Keratinocyte (primary cell): ENCODE results near the gene TSPAN2. TPM values are rescaled to one million over a fixed set of nuclear protein-coding genes. Genes with fewer than 3 reads are reported as not detected.

ENCODE experiments used
- DNase-seq: peaks from one replicate; pipeline ENCODE4 v3.0.0-alpha.2; 2011; ENCODE audit warnings: low read depth, missing footprints, low spot score
- FAIRE-seq: peaks from 2 replicates; lab custom pipeline; 2011; peaks lifted over from hg19 to GRCh38; lab: Jason Lieb, UNC
- H2AFZ ChIP-seq: 2 replicates; pipeline ENCODE4 v1.6.0; 2012; ENCODE audit warnings: low read length, control low read depth, inconsistent platforms; ENCODE audit not compliant: control insufficient read depth
- H3K27ac ChIP-seq: 2 replicates; pipeline ENCODE4 v1.5.1; 2011; ENCODE audit warnings: low read length; ENCODE audit not compliant: control insufficient read depth, insufficient read depth
- H3K27me3 ChIP-seq: 3 replicates; pipeline ENCODE4 v1.6.0; 2011; ENCODE audit warnings: low read length; ENCODE audit not compliant: control insufficient read depth, insufficient read depth; ENCODE audit errors: extremely low read depth
- H3K36me3 ChIP-seq, 2 experiments: 2 replicates in 1 of 2; 3 replicates in 1 of 2; pipeline ENCODE4 v1.5.1; 2011; ENCODE audit warnings: low read length in 2 of 2, mild to moderate bottlenecking in 1 of 2; ENCODE audit not compliant: control insufficient read depth in 2 of 2, insufficient read depth in 2 of 2; ENCODE audit errors: extremely low read depth in 1 of 2
- H3K4me1 ChIP-seq: 3 replicates; pipeline ENCODE4 v1.5.1; 2011; ENCODE audit warnings: low read length; ENCODE audit not compliant: control insufficient read depth, insufficient read depth; ENCODE audit errors: extremely low read depth
- H3K4me2 ChIP-seq: 3 replicates; pipeline ENCODE4 v1.6.0; 2011; ENCODE audit warnings: low read depth, low read length; ENCODE audit not compliant: control insufficient read depth, insufficient read depth; ENCODE audit errors: extremely low read depth
- H3K4me3 ChIP-seq, 3 experiments: fragments of 200-600 bp in 1 of 3; sonication (generic) in 1 of 3; 2 replicates in 2 of 3; 3 replicates in 1 of 3; pipeline ENCODE4 v1.5.1; 2011 to 2016; ENCODE audit warnings: low read length in 3 of 3, mild to moderate bottlenecking in 3 of 3, control low read depth in 2 of 3, inconsistent platforms in 1 of 3, low read depth in 1 of 3, mixed read lengths in 1 of 3, mixed run types in 1 of 3, moderate library complexity in 1 of 3; ENCODE audit not compliant: control insufficient read depth in 2 of 3, insufficient read depth in 2 of 3; ENCODE audit errors: extremely low read depth in 1 of 3
- H3K79me2 ChIP-seq: 2 replicates; pipeline ENCODE4 v1.6.0; 2012; ENCODE audit warnings: low read length; ENCODE audit not compliant: control insufficient read depth, insufficient read depth
- H3K9ac ChIP-seq: 3 replicates; pipeline ENCODE4 v1.6.0; 2011; ENCODE audit warnings: low read length; ENCODE audit not compliant: control insufficient read depth, insufficient read depth; ENCODE audit errors: extremely low read depth
- H3K9me1 ChIP-seq: 3 replicates; pipeline ENCODE4 v1.6.0; 2011; ENCODE audit warnings: low read length; ENCODE audit not compliant: control insufficient read depth, insufficient read depth; ENCODE audit errors: extremely low read depth
- H3K9me3 ChIP-seq: 2 replicates; pipeline ENCODE4 v1.5.1; 2012; ENCODE audit warnings: low read depth, low read length; ENCODE audit not compliant: control insufficient read depth
- H4K20me1 ChIP-seq: 3 replicates; pipeline ENCODE4 v1.6.0; 2011; ENCODE audit warnings: low read length; ENCODE audit not compliant: control insufficient read depth, insufficient read depth; ENCODE audit errors: extremely low read depth
- CTCF ChIP-seq, 3 experiments: IDR thresholded peaks in 1 of 3; conservative IDR thresholded peaks in 1 of 3; optimal IDR thresholded peaks in 1 of 3; 2 replicates in 2 of 3; 3 replicates in 1 of 3; pipeline versions ENCODE3 to v1.5.1; 2011; ENCODE audit warnings: low read length in 3 of 3, mild to moderate bottlenecking in 3 of 3, moderate library complexity in 2 of 3, control low read depth in 1 of 3, inconsistent platforms in 1 of 3; ENCODE audit not compliant: insufficient read depth in 2 of 3; ENCODE audit errors: extremely low read depth in 1 of 3
- EZH2 ChIP-seq: IDR thresholded peaks from one replicate; pipeline ENCODE4 v1.6.1; 2012; ENCODE audit warnings: inconsistent platforms, mild to moderate bottlenecking, low read length, moderate library complexity
- dilution Hi-C: fragments of 300-500 bp; cut with MboI; formaldehyde crosslinking; loops from one replicate; pipeline ENCODE4 v1.7.0; 2020; ENCODE audit warnings: low sequenced_read_pairs; ENCODE audit not compliant: extremely low pct_ligation_motif_present
- polyA plus RNA-seq, 5 experiments: library from polyadenylated mRNA; depleted of rRNA in 3 of 5; stranded (reverse) in 3 of 5; stranded (forward) in 1 of 5; unstranded in 1 of 5; fragments of >200 nt; gene quantifications; 1 replicate in 1 of 5; 2 replicates in 3 of 5; 3 replicates in 1 of 5; pipeline versions ENCODE4 v1.2.1 to v1.2.3, GENCODE V29; 2011 to 2012; ENCODE audit warnings: missing spikeins in 2 of 5, low read depth in 1 of 5, low replicate concordance in 1 of 5

The TSPAN2 gene
- polyA plus RNA-seq, 1 donor (not counting 4 experiments of a cell fraction or from before 2014, with no cell fraction given): 0.37 TPM

GRCh38 chr1:115120296-115120695, 31.0 kb upstream of the TSPAN2 start:
- Histone ChIP-seq H3K27ac (no peak overlapping the region), H3K27me3 (no peaks in the 10 kb centered on the region), H3K4me3 (no peak overlapping the region), H3K4me2 (no peak overlapping the region), H3K9me3 (peaks cover 2% of the 10 kb centered on the region), H3K9me1 (no peaks in the 10 kb centered on the region), H3K4me1 (peaks cover 14% of the 10 kb centered on the region), H3K79me2 (no peaks in the 10 kb centered on the region), H2AFZ (no peak overlapping the region), H3K36me3 (no peaks in the 10 kb centered on the region), H3K9ac (no peak overlapping the region), H4K20me1 (no peaks in the 10 kb centered on the region)
- dilution Hi-C loops: no loop called here
- DNase-seq (no peak), FAIRE-seq (no peak)
- TF ChIP-seq EZH2 (no peak), CTCF (optimal IDR thresholded peaks at IDR 0.05 in 1 of 3, IDR thresholded peaks at IDR 0.05 in 1 of 3, conservative IDR thresholded peaks at IDR 0.05 in 1 of 3; ENCODE audit: extremely low read depth in 1 of 3, insufficient read depth in 2 of 3, low read length in 3 of 3) (no peak)

GRCh38 chr1:115118611-115119010, 29.3 kb upstream of the TSPAN2 start:
- no peaks in the 10 kb centered on the region for H3K27me3 ChIP-seq
- FAIRE-seq (no peak), DNase-seq (no peak)
- H3K36me3 ChIP-seq: no peaks in the 10 kb centered on the region
- no peak overlapping the region for H3K9ac ChIP-seq
- H3K9me1 ChIP-seq: no peaks in the 10 kb centered on the region
- H4K20me1 ChIP-seq: no peaks in the 10 kb centered on the region
- dilution Hi-C loops: no loop called here
- H3K4me3 ChIP-seq: no peak overlapping the region
- H3K9me3 ChIP-seq: peaks cover 2% of the 10 kb centered on the region
- no peak overlapping the region for H2AFZ ChIP-seq
- H3K27ac ChIP-seq: no peak overlapping the region
- H3K79me2 ChIP-seq: no peaks in the 10 kb centered on the region
- TF ChIP-seq CTCF (optimal IDR thresholded peaks at IDR 0.05 in 1 of 3, IDR thresholded peaks at IDR 0.05 in 1 of 3, conservative IDR thresholded peaks at IDR 0.05 in 1 of 3; ENCODE audit: extremely low read depth in 1 of 3, insufficient read depth in 2 of 3, low read length in 3 of 3) (no peak), EZH2 (no peak)
- peaks cover 16% of the 10 kb centered on the region for H3K4me1 ChIP-seq
- H3K4me2 ChIP-seq: no peak overlapping the region
